IPS-18a (cell line): ENCODE measurements around the gene UGT1A8.

ENCODE experiments used
- H3K27ac ChIP-seq: one replicate; pipeline ENCODE4 v1.5.1; 2013; ENCODE audit warnings: low read length
- H3K27me3 ChIP-seq: one replicate; pipeline ENCODE4 v1.6.1; 2013; ENCODE audit warnings: mild to moderate bottlenecking, low read length; ENCODE audit not compliant: control insufficient read depth, insufficient read depth
- H3K36me3 ChIP-seq: one replicate; pipeline ENCODE4 v1.6.1; 2013; ENCODE audit warnings: low read depth, low read length; ENCODE audit not compliant: control insufficient read depth
- H3K4me1 ChIP-seq: one replicate; pipeline ENCODE4 v1.6.1; 2013; ENCODE audit warnings: low read depth, low read length; ENCODE audit not compliant: control insufficient read depth
- H3K4me3 ChIP-seq: one replicate; pipeline ENCODE4 v1.5.1; 2013; ENCODE audit warnings: low read length
- H3K9ac ChIP-seq: one replicate; pipeline ENCODE4 v1.6.1; 2013; ENCODE audit warnings: mild to moderate bottlenecking, low read length, moderate library complexity
- H3K9me3 ChIP-seq: one replicate; pipeline ENCODE4 v1.6.1; 2013; ENCODE audit warnings: low read depth, low read length; ENCODE audit not compliant: control insufficient read depth

Gene UGT1A8

GRCh38 chr2:233672886-233673285 lies 55.5 kb downstream of the UGT1A8 start:
- no peak overlapping the region for H3K4me3 ChIP-seq
- peaks cover 4% of the 10 kb centered on the region for H3K4me1 ChIP-seq
- H3K36me3 ChIP-seq = no peaks in the 10 kb centered on the region
- H3K9me3 ChIP-seq = no peaks in the 10 kb centered on the region
- no peak overlapping the region for H3K27ac ChIP-seq
- H3K9ac ChIP-seq = no peak overlapping the region
- no peaks in the 10 kb centered on the region for H3K27me3 ChIP-seq

- Histone ChIP-seq H3K4me3 (no peak overlapping the region), H3K27ac (no peak overlapping the region), H3K4me1 (peaks cover 4% of the 10 kb centered on the region), H3K36me3 (no peaks in the 10 kb centered on the region), H3K27me3 (no peaks in the 10 kb centered on the region), H3K9me3 (no peaks in the 10 kb centered on the region), H3K9ac (no peak overlapping the region)
Observed at GRCh38 chr2:233673896-233674295, 56.5 kb downstream of the UGT1A8 start.

- peaks cover 4% of the 10 kb centered on the region for H3K4me1 ChIP-seq
- no peak overlapping the region for H3K27ac ChIP-seq
- H3K27me3 ChIP-seq = no peaks in the 10 kb centered on the region
- no peaks in the 10 kb centered on the region for H3K9me3 ChIP-seq
- H3K36me3 ChIP-seq = no peaks in the 10 kb centered on the region
- no peak overlapping the region for H3K4me3 ChIP-seq
- no peak overlapping the region for H3K9ac ChIP-seq
Observed at GRCh38 chr2:233674314-233674713, 56.9 kb downstream of the UGT1A8 start.

- H3K36me3 ChIP-seq = no peaks in the 10 kb centered on the region
- no peak overlapping the region for H3K4me3 ChIP-seq
- no peak overlapping the region for H3K27ac ChIP-seq
- peaks cover 4% of the 10 kb centered on the region for H3K4me1 ChIP-seq
- H3K27me3 ChIP-seq = no peaks in the 10 kb centered on the region
- H3K9ac ChIP-seq = no peak overlapping the region
- no peaks in the 10 kb centered on the region for H3K9me3 ChIP-seq
Observed at GRCh38 chr2:233674995-233675394, 57.6 kb downstream of the UGT1A8 start.

- Histone ChIP-seq H3K27me3 (no peaks in the 10 kb centered on the region), H3K4me3 (no peak overlapping the region), H3K9me3 (no peaks in the 10 kb centered on the region), H3K36me3 (no peaks in the 10 kb centered on the region), H3K4me1 (peaks cover 4% of the 10 kb centered on the region), H3K27ac (no peak overlapping the region), H3K9ac (no peak overlapping the region)
Observed at GRCh38 chr2:233676046-233676445, 58.6 kb downstream of the UGT1A8 start.

GRCh38 chr2:233679196-233679595 lies 61.8 kb downstream of the UGT1A8 start:
- no peaks in the 10 kb centered on the region for H3K36me3 ChIP-seq
- no peak overlapping the region for H3K9ac ChIP-seq
- H3K4me3 ChIP-seq = no peak overlapping the region
- no peaks in the 10 kb centered on the region for H3K9me3 ChIP-seq
- no peaks in the 10 kb centered on the region for H3K27me3 ChIP-seq
- peaks cover 4% of the 10 kb centered on the region for H3K4me1 ChIP-seq
- H3K27ac ChIP-seq = no peak overlapping the region

GRCh38 chr2:233680361-233681045 lies 63.1 kb downstream of the UGT1A8 start:
- no peaks in the 10 kb centered on the region for H3K27me3 ChIP-seq
- H3K36me3 ChIP-seq = no peaks in the 10 kb centered on the region
- H3K9me3 ChIP-seq = no peaks in the 10 kb centered on the region
- H3K27ac ChIP-seq = no peak overlapping the region
- no peak overlapping the region for H3K9ac ChIP-seq
- no peak overlapping the region for H3K4me3 ChIP-seq
- H3K4me1 ChIP-seq = no peaks in the 10 kb centered on the region

GRCh38 chr2:233681521-233682099 lies 64.2 kb downstream of the UGT1A8 start, which contains the start of gene UGT1A7:
TSS of gene UGT1A7 (plus strand) at chr2:233681901. CDS start at chr2:233681938, 37 bp downstream.
- Histone ChIP-seq H3K36me3 (no peaks in the 10 kb centered on the region), H3K27me3 (no peaks in the 10 kb centered on the region), H3K27ac (no peak within 1 kb of the TSS), H3K9ac (no peak within 1 kb of the TSS), H3K4me3 (no peak within 1 kb of the TSS), H3K4me1 (no peaks in the 10 kb centered on the region), H3K9me3 (no peaks in the 10 kb centered on the region)

GRCh38 chr2:233684640-233685039 lies 67.2 kb downstream of the UGT1A8 start:
- no peaks in the 10 kb centered on the region for H3K36me3 ChIP-seq
- H3K27me3 ChIP-seq = no peaks in the 10 kb centered on the region
- peaks cover 10% of the 10 kb centered on the region for H3K4me1 ChIP-seq
- H3K9me3 ChIP-seq = no peaks in the 10 kb centered on the region
- H3K4me3 ChIP-seq = no peak overlapping the region
- H3K27ac ChIP-seq = no peak overlapping the region
- H3K9ac ChIP-seq = no peak overlapping the region

- Histone ChIP-seq H3K4me1 (peaks cover 20% of the 10 kb centered on the region), H3K27ac (no peak overlapping the region), H3K9me3 (no peaks in the 10 kb centered on the region), H3K4me3 (no peak overlapping the region), H3K36me3 (no peaks in the 10 kb centered on the region), H3K27me3 (no peaks in the 10 kb centered on the region), H3K9ac (no peak overlapping the region)
Observed at GRCh38 chr2:233686928-233687327, 69.5 kb downstream of the UGT1A8 start.

- Histone ChIP-seq H3K4me3 (no peak overlapping the region), H3K27me3 (no peaks in the 10 kb centered on the region), H3K9me3 (no peaks in the 10 kb centered on the region), H3K36me3 (no peaks in the 10 kb centered on the region), H3K27ac (no peak overlapping the region), H3K4me1 (peaks cover 21% of the 10 kb centered on the region), H3K9ac (no peak overlapping the region)
Observed at GRCh38 chr2:233688341-233688740, 70.9 kb downstream of the UGT1A8 start.

- H3K27ac ChIP-seq = no peak overlapping the region
- peaks cover 21% of the 10 kb centered on the region for H3K4me1 ChIP-seq
- no peaks in the 10 kb centered on the region for H3K9me3 ChIP-seq
- H3K36me3 ChIP-seq = no peaks in the 10 kb centered on the region
- no peak overlapping the region for H3K9ac ChIP-seq
- H3K27me3 ChIP-seq = no peaks in the 10 kb centered on the region
- H3K4me3 ChIP-seq = no peak overlapping the region
Observed at GRCh38 chr2:233689031-233689430, 71.6 kb downstream of the UGT1A8 start.
